ENCODE results near the gene UGT1A8.
"Not testable (repeated sequence)": the region's sequence is repeated elsewhere in the genome, so short reads cannot be mapped to it uniquely, and the experiment has no call there.

The UGT1A8 gene

DNA sequence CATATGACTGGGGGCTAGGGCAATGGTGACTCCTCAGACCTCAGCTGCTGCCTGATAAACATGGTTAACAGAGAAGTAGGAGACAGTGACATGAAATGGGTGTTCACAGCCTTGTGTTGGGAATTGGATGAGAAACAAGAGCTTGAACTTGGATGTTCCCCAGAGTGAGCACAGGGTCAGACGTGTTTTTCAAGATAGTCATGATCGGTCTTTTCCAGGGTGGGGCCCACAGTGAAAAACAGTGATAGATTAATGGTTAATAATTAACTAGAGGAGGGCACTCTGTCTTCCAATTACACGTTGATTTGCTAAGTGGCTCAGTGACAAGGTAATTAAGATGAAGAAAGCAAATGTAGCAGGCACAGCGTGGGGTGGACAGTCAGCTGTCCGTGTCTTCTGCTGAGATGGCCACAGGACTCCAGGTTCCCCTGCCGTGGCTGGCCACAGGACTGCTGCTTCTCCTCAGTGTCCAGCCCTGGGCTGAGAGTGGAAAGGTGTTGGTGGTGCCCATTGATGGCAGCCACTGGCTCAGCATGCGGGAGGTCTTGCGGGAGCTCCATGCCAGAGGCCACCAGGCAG lies 111.4 kb downstream of the UGT1A8 start, which contains the start of gene UGT1A3:
Gene UGT1A3 (plus strand): TSS at position 320 of the 579 bp plus-strand sequence. CDS start 85 bp downstream, at position 405.
- TF ChIP-seq, protein P1, sequence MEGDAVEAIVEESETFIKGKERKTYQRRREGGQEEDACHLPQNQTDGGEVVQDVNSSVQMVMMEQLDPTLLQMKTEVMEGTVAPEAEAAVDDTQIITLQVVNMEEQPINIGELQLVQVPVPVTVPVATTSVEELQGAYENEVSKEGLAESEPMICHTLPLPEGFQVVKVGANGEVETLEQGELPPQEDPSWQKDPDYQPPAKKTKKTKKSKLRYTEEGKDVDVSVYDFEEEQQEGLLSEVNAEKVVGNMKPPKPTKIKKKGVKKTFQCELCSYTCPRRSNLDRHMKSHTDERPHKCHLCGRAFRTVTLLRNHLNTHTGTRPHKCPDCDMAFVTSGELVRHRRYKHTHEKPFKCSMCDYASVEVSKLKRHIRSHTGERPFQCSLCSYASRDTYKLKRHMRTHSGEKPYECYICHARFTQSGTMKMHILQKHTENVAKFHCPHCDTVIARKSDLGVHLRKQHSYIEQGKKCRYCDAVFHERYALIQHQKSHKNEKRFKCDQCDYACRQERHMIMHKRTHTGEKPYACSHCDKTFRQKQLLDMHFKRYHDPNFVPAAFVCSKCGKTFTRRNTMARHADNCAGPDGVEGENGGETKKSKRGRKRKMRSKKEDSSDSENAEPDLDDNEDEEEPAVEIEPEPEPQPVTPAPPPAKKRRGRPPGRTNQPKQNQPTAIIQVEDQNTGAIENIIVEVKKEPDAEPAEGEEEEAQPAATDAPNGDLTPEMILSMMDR (IDR thresholded peaks at IDR 0.05; ENCODE audit: low read depth, low read length) = no peak
- no peak within 1 kb of the TSS for H3K4me3 ChIP-seq (ENCODE audit: low read depth, low read length)

DNA sequence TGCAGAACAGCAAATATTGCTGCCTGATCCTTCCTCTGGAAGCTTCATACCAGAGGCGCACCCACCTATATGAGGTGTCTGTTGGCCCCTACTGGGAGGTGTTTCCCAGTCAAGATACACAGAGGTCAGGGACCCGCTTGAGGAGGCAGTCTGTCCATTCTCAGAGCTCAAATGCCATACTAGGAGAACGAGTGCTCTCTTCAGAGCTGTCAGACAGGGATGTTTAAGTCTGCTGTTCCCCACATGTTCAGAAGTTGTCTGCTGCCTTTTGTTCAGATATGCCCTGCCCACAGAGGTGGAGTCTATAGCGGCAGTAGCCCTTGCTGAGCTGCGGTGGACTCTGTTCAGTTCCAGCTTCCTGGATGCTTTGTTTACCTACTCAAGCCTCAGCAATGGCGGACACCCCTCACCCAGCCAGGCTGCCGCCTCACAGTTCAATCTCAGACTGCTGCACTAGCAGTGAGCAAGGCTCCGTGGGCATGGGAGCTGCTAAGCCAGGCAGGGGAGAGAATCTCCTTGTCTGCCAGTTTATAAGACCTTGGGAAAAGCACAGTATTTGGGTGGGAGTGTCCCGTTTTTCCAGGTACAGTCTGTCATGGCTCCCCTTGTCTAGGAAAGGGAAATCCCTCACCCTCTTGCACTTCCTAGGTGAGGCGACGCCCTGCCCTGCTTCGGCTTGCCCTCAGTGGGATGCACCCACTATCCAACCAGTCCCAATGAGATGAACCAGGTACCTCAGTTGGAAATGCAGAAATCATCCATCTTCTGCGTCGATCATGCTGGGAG lies 119.6 kb downstream of the UGT1A8 start:
- H3K4me3 ChIP-seq (ENCODE audit: low read depth, low read length) = not testable (repeated sequence)

DNA sequence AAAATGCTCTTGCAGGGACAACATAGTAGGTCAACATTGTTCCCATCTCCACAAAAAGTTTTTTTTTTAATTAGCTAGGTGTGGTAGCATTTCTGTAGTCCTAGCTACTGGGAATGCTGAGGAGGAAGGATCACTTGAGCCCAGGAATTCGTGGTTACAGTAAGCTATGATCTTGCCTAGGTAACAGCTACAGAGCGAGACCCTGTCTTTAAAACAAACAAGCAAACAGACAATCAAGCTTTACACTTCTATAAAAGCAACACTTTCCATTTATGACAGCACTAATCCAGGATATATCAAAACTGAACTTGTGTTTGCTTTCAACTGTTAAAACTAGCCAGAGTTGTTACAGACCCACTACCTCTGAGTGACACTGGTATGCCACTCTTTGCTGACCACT lies 123.4 kb downstream of the UGT1A8 start:
- no peak overlapping the region for H3K4me3 ChIP-seq (ENCODE audit: low read depth, low read length)
- TF ChIP-seq, protein P1 (IDR thresholded peaks at IDR 0.05; ENCODE audit: low read depth, low read length) = no peak

GRCh38 chr2:233743464-233744259 lies 126.2 kb downstream of the UGT1A8 start:
- TF ChIP-seq, protein P1 (IDR thresholded peaks at IDR 0.05; ENCODE audit: low read depth, low read length) = no peak
- H3K4me3 ChIP-seq (ENCODE audit: low read depth, low read length) = no peak overlapping the region

GRCh38 chr2:233745073-233745755 lies 127.8 kb downstream of the UGT1A8 start:
- no peak overlapping the region for H3K4me3 ChIP-seq (ENCODE audit: low read depth, low read length)

GRCh38 chr2:233745838-233746237 lies 128.4 kb downstream of the UGT1A8 start:
- not testable (repeated sequence) for H3K4me3 ChIP-seq (ENCODE audit: low read depth, low read length)

More at GRCh38 chr2:233745073-233745755, 127.8 kb downstream of the UGT1A8 start:
- TF ChIP-seq, protein P1 (IDR thresholded peaks at IDR 0.05; ENCODE audit: low read depth, low read length) = no peak

GRCh38 chr2:233746475-233747282 lies 129.2 kb downstream of the UGT1A8 start:
- TF ChIP-seq, protein P1 (IDR thresholded peaks at IDR 0.05; ENCODE audit: low read depth, low read length) = no peak
- H3K4me3 ChIP-seq (ENCODE audit: low read depth, low read length) = no peak overlapping the region
